ENCODE measurements around the gene ECHDC3.

Gene ECHDC3

GRCh38 chr10:11750420-11750819 lies 8.2 kb downstream of the ECHDC3 start:
- DNase-seq (ENCODE audit: low read depth): no peak

GRCh38 chr10:11754173-11754572 lies 12.0 kb downstream of the ECHDC3 start:
- no peak for DNase-seq (ENCODE audit: low read depth)

- no peak for DNase-seq (ENCODE audit: low read depth)
Observed at GRCh38 chr10:11754620-11755019, 12.4 kb downstream of the ECHDC3 start.

GRCh38 chr10:11755512-11756263 lies 13.5 kb downstream of the ECHDC3 start:
- DNase-seq (ENCODE audit: low read depth): no peak

GRCh38 chr10:11756766-11757315 lies 14.7 kb downstream of the ECHDC3 start:
- no peak for DNase-seq (ENCODE audit: low read depth)

GRCh38 chr10:11757454-11757820 lies 15.3 kb downstream of the ECHDC3 start:
- DNase-seq (ENCODE audit: low read depth): no peak

- peak; percentile 58 for DNase-seq (ENCODE audit: low read depth)
Observed at GRCh38 chr10:11757821-11758463, 15.8 kb downstream of the ECHDC3 start.

GRCh38 chr10:11758527-11759236 lies 16.5 kb downstream of the ECHDC3 start:
- no peak for DNase-seq (ENCODE audit: low read depth)

- no peak for DNase-seq (ENCODE audit: low read depth)
Observed at GRCh38 chr10:11759347-11759746, 17.2 kb downstream of the ECHDC3 start.

GRCh38 chr10:11760151-11760550 lies 18.0 kb downstream of the ECHDC3 start:
- DNase-seq (ENCODE audit: low read depth): no peak

- DNase-seq (ENCODE audit: low read depth): no peak
Observed at GRCh38 chr10:11760861-11761260, 18.7 kb downstream of the ECHDC3 start.

GRCh38 chr10:11761431-11761830 lies 19.2 kb downstream of the ECHDC3 start:
- no peak for DNase-seq (ENCODE audit: low read depth)

- DNase-seq (ENCODE audit: low read depth): no peak
Observed at GRCh38 chr10:11762706-11763500, 20.7 kb downstream of the ECHDC3 start.

- no peak for DNase-seq (ENCODE audit: low read depth)
Observed at GRCh38 chr10:11763501-11763861, 21.3 kb downstream of the ECHDC3 start.

GRCh38 chr10:11765141-11765540 lies 23.0 kb downstream of the ECHDC3 start:
- no peak for DNase-seq (ENCODE audit: low read depth)

GRCh38 chr10:11772575-11773288 lies 30.6 kb downstream of the ECHDC3 start:
- DNase-seq (ENCODE audit: low read depth): no peak

- DNase-seq (ENCODE audit: low read depth): no peak
Observed at GRCh38 chr10:11773761-11774441, 31.7 kb downstream of the ECHDC3 start.

GRCh38 chr10:11775412-11775811 lies 33.2 kb downstream of the ECHDC3 start:
- DNase-seq (ENCODE audit: low read depth): no peak

- no peak for DNase-seq (ENCODE audit: low read depth)
Observed at GRCh38 chr10:11776080-11776479, 33.9 kb downstream of the ECHDC3 start.

- DNase-seq (ENCODE audit: low read depth): no peak
Observed at GRCh38 chr10:11781114-11781513, 38.9 kb downstream of the ECHDC3 start.

Measured in activated T-helper 1 cell treated with Interleukin-2 at 50 U/mL for 16 hours (primary cell).